HEK293 (cell line): Measurements from ENCODE around the gene ARF4.

Source experiments
- CTCF ChIA-PET: fragments of 350-600 bp; formaldehyde crosslinking; extraction: SDS; loops from one replicate; lab custom pipeline; 2021; ENCODE audit warnings: antibody characterized with exemption; lab: Yijun Ruan, JAX
- POLR2A ChIA-PET: fragments of 300-600 bp; formaldehyde crosslinking; extraction: SDS; loops from one replicate; lab custom pipeline; 2020; ENCODE audit warnings: antibody characterized with exemption, inconsistent platforms; lab: Yijun Ruan, JAX
- H3K27ac ChIP-seq: fragments of 200-500 bp; sonication (Bioruptor generic); 2 replicates; pipeline ENCODE4 v1.5.1; 2014; ENCODE audit warnings: low read depth, low read length, control low read depth, inconsistent platforms; ENCODE audit errors: extremely low read depth
- H3K36me3 ChIP-seq, 2 experiments: fragments of 200-500 bp in 1 of 2; sonication (Bioruptor generic) in 1 of 2; 1 replicate in 1 of 2; 2 replicates in 1 of 2; pipeline ENCODE4 v1.5.1; 2014 to 2017; ENCODE audit warnings: inconsistent platforms in 2 of 2, low read length in 2 of 2; ENCODE audit not compliant: control insufficient read depth in 2 of 2, insufficient read depth in 1 of 2
- H3K4me1 ChIP-seq: fragments of 200-500 bp; sonication (Bioruptor generic); 2 replicates; pipeline ENCODE4 v1.5.1; 2014; ENCODE audit warnings: mild to moderate bottlenecking, low read length, inconsistent platforms; ENCODE audit not compliant: control insufficient read depth, insufficient read depth
- H3K4me3 ChIP-seq: 2 replicates; pipeline ENCODE4 v1.5.1; 2011; ENCODE audit warnings: low read depth, mild to moderate bottlenecking, control low read depth, low read length, moderate library complexity
- H3K9me3 ChIP-seq: fragments of 200-500 bp; sonication (Bioruptor generic); 2 replicates; pipeline ENCODE4 v1.5.1; 2014; ENCODE audit warnings: low read depth, low read length, inconsistent platforms; ENCODE audit not compliant: control insufficient read depth, insufficient read depth
- GLI4 ChIP-seq: fragments of 450-650 bp; formaldehyde crosslinking; IDR thresholded peaks from 2 replicates; pipeline ENCODE4 v1.5.1; 2016; ENCODE audit warnings: missing biosample characterization, missing genetic modification characterization
- GLIS1 ChIP-seq: fragments of 450-650 bp; formaldehyde crosslinking; IDR thresholded peaks from 2 replicates; pipeline ENCODE4 v1.5.1; 2016; ENCODE audit warnings: missing biosample characterization, missing genetic modification characterization
- PRDM1 ChIP-seq: fragments of 450-650 bp; formaldehyde crosslinking; IDR thresholded peaks from 2 replicates; pipeline ENCODE4; 2016; ENCODE audit warnings: missing biosample characterization, missing genetic modification characterization
- PRDM4 ChIP-seq: fragments of 450-650 bp; formaldehyde crosslinking; IDR thresholded peaks from 2 replicates; pipeline ENCODE4 v1.5.1; 2017; ENCODE audit warnings: missing biosample characterization, missing genetic modification characterization
- ZBTB11 ChIP-seq: fragments of 450-650 bp; formaldehyde crosslinking; conservative IDR thresholded peaks from 2 replicates; pipeline ENCODE4 v1.5.1; 2016; ENCODE audit warnings: low read depth, missing biosample characterization, missing genetic modification characterization
- ZFHX2 ChIP-seq: fragments of 450-650 bp; formaldehyde crosslinking; conservative IDR thresholded peaks from 2 replicates; pipeline ENCODE4 v1.5.1; 2016; ENCODE audit warnings: missing biosample characterization, missing genetic modification characterization
- ZIC2 ChIP-seq: fragments of 450-650 bp; formaldehyde crosslinking; IDR thresholded peaks from 2 replicates; pipeline ENCODE4 v1.5.1; 2016; ENCODE audit warnings: missing biosample characterization, missing genetic modification characterization
- ZNF121 ChIP-seq: fragments of 450-650 bp; formaldehyde crosslinking; IDR thresholded peaks from 2 replicates; pipeline ENCODE4 v1.5.1; 2016; ENCODE audit warnings: missing biosample characterization, missing genetic modification characterization
- ZNF140 ChIP-seq: fragments of 450-650 bp; formaldehyde crosslinking; IDR thresholded peaks from 2 replicates; pipeline ENCODE4 v1.5.1; 2016; ENCODE audit warnings: missing biosample characterization, missing genetic modification characterization
- ZNF175 ChIP-seq: fragments of 450-650 bp; formaldehyde crosslinking; IDR thresholded peaks from 2 replicates; pipeline ENCODE4 v1.5.1; 2016; ENCODE audit warnings: missing biosample characterization, missing genetic modification characterization
- ZNF214 ChIP-seq: fragments of 450-650 bp; formaldehyde crosslinking; IDR thresholded peaks from 2 replicates; pipeline ENCODE4 v1.5.1; 2017; ENCODE audit warnings: missing biosample characterization, mild to moderate bottlenecking, missing genetic modification characterization, borderline replicate concordance
- ZNF423 ChIP-seq: fragments of 450-650 bp; formaldehyde crosslinking; IDR thresholded peaks from 2 replicates; pipeline ENCODE4 v1.5.1; 2016; ENCODE audit warnings: missing biosample characterization, missing genetic modification characterization
- ZNF488 ChIP-seq: fragments of 450-650 bp; formaldehyde crosslinking; IDR thresholded peaks from 2 replicates; pipeline ENCODE4 v1.5.1; 2016; ENCODE audit warnings: missing biosample characterization, missing genetic modification characterization
- ZNF558 ChIP-seq: fragments of 450-650 bp; formaldehyde crosslinking; IDR thresholded peaks from 2 replicates; pipeline ENCODE4 v1.5.1; 2016; ENCODE audit warnings: missing biosample characterization, missing genetic modification characterization
- ZNF623 ChIP-seq: fragments of 450-650 bp; formaldehyde crosslinking; IDR thresholded peaks from 2 replicates; pipeline ENCODE4 v1.5.1; 2016; ENCODE audit warnings: missing biosample characterization, missing genetic modification characterization
- ZNF792 ChIP-seq: fragments of 450-650 bp; formaldehyde crosslinking; IDR thresholded peaks from 2 replicates; pipeline ENCODE4 v1.5.1; 2016; ENCODE audit warnings: missing biosample characterization, missing genetic modification characterization
- TF ChIP-seq, protein P1 (sequence below): fragments of 450-650 bp; formaldehyde crosslinking; IDR thresholded peaks from 2 replicates; pipeline ENCODE4 v1.5.1; 2016; ENCODE audit warnings: missing biosample characterization, missing genetic modification characterization, borderline replicate concordance
- TF ChIP-seq, protein P2 (sequence below): fragments of 450-650 bp; formaldehyde crosslinking; IDR thresholded peaks from 2 replicates; pipeline ENCODE4 v1.5.1; 2016; ENCODE audit warnings: missing biosample characterization, missing genetic modification characterization

The ARF4 gene

GRCh38 chr3:57577801-57578200 lies 19.3 kb downstream of the ARF4 start (continued):
- TF ChIP-seq ZNF623 (tag by site-specific recombination) (no peak), GLI4 (tag by site-specific recombination) (no peak)

- Histone ChIP-seq H3K27ac (no peak overlapping the region), H3K36me3 (peaks cover 27 to 88% of the 10 kb centered on the region in 2 experiments), H3K4me3 (no peak overlapping the region), H3K9me3 (no peaks in the 10 kb centered on the region), H3K4me1 (no peaks in the 10 kb centered on the region)
- POLR2A ChIA-PET: no interaction called here
- no peak for TF ChIP-seq ZNF140 (tag by site-specific recombination)
- no peak for TF ChIP-seq ZNF423
- no peak for TF ChIP-seq PRDM4 (tag by site-specific recombination)
- no peak for TF ChIP-seq ZNF121 (tag by site-specific recombination)
- no peak for TF ChIP-seq PRDM1 (tag by site-specific recombination)
- no peak for TF ChIP-seq ZNF175 (tag by site-specific recombination)
- TF ChIP-seq, protein P1, sequence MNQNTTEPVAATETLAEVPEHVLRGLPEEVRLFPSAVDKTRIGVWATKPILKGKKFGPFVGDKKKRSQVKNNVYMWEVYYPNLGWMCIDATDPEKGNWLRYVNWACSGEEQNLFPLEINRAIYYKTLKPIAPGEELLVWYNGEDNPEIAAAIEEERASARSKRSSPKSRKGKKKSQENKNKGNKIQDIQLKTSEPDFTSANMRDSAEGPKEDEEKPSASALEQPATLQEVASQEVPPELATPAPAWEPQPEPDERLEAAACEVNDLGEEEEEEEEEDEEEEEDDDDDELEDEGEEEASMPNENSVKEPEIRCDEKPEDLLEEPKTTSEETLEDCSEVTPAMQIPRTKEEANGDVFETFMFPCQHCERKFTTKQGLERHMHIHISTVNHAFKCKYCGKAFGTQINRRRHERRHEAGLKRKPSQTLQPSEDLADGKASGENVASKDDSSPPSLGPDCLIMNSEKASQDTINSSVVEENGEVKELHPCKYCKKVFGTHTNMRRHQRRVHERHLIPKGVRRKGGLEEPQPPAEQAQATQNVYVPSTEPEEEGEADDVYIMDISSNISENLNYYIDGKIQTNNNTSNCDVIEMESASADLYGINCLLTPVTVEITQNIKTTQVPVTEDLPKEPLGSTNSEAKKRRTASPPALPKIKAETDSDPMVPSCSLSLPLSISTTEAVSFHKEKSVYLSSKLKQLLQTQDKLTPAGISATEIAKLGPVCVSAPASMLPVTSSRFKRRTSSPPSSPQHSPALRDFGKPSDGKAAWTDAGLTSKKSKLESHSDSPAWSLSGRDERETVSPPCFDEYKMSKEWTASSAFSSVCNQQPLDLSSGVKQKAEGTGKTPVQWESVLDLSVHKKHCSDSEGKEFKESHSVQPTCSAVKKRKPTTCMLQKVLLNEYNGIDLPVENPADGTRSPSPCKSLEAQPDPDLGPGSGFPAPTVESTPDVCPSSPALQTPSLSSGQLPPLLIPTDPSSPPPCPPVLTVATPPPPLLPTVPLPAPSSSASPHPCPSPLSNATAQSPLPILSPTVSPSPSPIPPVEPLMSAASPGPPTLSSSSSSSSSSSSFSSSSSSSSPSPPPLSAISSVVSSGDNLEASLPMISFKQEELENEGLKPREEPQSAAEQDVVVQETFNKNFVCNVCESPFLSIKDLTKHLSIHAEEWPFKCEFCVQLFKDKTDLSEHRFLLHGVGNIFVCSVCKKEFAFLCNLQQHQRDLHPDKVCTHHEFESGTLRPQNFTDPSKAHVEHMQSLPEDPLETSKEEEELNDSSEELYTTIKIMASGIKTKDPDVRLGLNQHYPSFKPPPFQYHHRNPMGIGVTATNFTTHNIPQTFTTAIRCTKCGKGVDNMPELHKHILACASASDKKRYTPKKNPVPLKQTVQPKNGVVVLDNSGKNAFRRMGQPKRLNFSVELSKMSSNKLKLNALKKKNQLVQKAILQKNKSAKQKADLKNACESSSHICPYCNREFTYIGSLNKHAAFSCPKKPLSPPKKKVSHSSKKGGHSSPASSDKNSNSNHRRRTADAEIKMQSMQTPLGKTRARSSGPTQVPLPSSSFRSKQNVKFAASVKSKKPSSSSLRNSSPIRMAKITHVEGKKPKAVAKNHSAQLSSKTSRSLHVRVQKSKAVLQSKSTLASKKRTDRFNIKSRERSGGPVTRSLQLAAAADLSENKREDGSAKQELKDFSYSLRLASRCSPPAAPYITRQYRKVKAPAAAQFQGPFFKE (tag by site-specific recombination): no peak
- TF ChIP-seq ZFHX2 (tag by site-specific recombination): no peak
- no peak for TF ChIP-seq GLIS1
- TF ChIP-seq ZNF488 (tag by site-specific recombination): no peak
- TF ChIP-seq ZNF214: no peak
- TF ChIP-seq ZBTB11 (tag by site-specific recombination): no peak
- TF ChIP-seq ZNF558 (tag by site-specific recombination): no peak
- no peak for TF ChIP-seq ZNF792 (tag by site-specific recombination)
- TF ChIP-seq ZIC2 (tag by site-specific recombination): no peak
- TF ChIP-seq, protein P2, sequence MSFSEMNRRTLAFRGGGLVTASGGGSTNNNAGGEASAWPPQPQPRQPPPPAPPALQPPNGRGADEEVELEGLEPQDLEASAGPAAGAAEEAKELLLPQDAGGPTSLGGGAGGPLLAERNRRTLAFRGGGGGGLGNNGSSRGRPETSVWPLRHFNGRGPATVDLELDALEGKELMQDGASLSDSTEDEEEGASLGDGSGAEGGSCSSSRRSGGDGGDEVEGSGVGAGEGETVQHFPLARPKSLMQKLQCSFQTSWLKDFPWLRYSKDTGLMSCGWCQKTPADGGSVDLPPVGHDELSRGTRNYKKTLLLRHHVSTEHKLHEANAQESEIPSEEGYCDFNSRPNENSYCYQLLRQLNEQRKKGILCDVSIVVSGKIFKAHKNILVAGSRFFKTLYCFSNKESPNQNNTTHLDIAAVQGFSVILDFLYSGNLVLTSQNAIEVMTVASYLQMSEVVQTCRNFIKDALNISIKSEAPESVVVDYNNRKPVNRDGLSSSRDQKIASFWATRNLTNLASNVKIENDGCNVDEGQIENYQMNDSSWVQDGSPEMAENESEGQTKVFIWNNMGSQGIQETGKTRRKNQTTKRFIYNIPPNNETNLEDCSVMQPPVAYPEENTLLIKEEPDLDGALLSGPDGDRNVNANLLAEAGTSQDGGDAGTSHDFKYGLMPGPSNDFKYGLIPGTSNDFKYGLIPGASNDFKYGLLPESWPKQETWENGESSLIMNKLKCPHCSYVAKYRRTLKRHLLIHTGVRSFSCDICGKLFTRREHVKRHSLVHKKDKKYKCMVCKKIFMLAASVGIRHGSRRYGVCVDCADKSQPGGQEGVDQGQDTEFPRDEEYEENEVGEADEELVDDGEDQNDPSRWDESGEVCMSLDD (tag by site-specific recombination): no peak
- CTCF ChIA-PET: no interaction called here
These were observed 21.0 kb downstream of the ARF4 start for GRCh38 chr3:57575966-57576626.
